Peyer's patch (tissue), 4 donors: ENCODE results near the gene NOL9.

ENCODE experiments used
- POLR2A ChIP-seq, 2 donors: fragments of 450-650 bp; IDR thresholded peaks; one replicate each; pipeline ENCODE4 v1.5.1; 2017; ENCODE audit warnings: antibody characterized with exemption in 2 of 2, mild to moderate bottlenecking in 2 of 2, moderate library complexity in 2 of 2
- TF ChIP-seq, protein P1 (sequence below), 6 experiments: fragments of 450-650 bp in 4 of 6; fragments of 200-600 bp in 2 of 6; sonication (generic) in 1 of 6; IDR thresholded peaks; one replicate each; pipeline ENCODE4 v1.5.1; 2017 to 2019; ENCODE audit warnings: antibody characterized with exemption in 6 of 6, mild to moderate bottlenecking in 3 of 6, moderate library complexity in 1 of 6

- TF ChIP-seq, protein P1, sequence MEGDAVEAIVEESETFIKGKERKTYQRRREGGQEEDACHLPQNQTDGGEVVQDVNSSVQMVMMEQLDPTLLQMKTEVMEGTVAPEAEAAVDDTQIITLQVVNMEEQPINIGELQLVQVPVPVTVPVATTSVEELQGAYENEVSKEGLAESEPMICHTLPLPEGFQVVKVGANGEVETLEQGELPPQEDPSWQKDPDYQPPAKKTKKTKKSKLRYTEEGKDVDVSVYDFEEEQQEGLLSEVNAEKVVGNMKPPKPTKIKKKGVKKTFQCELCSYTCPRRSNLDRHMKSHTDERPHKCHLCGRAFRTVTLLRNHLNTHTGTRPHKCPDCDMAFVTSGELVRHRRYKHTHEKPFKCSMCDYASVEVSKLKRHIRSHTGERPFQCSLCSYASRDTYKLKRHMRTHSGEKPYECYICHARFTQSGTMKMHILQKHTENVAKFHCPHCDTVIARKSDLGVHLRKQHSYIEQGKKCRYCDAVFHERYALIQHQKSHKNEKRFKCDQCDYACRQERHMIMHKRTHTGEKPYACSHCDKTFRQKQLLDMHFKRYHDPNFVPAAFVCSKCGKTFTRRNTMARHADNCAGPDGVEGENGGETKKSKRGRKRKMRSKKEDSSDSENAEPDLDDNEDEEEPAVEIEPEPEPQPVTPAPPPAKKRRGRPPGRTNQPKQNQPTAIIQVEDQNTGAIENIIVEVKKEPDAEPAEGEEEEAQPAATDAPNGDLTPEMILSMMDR (IDR thresholded peaks at IDR 0.05), result no peak
- peak in 1 of 2 donors; percentile 4 for TF ChIP-seq POLR2A (IDR thresholded peaks at IDR 0.05)
Observed at GRCh38 chr1:6603238-6603914, 49.1 kb upstream of the NOL9 start.
